GM23338 (cell line): Measurements from ENCODE around the gene PIK3C3. TPM values are rescaled to one million over a fixed set of nuclear protein-coding genes. Genes with fewer than 3 reads are reported as not detected.

Source experiments
- ATAC-seq: fragments of 200-7000 bp; cut with Tn5 transposase; 3 replicates; pipeline ENCODE4 v1.9.1; 2020
- DNase-seq: peaks from one replicate; pipeline ENCODE4 v3.0.0-alpha.2; 2015; ENCODE audit warnings: low spot score
- H2AFZ ChIP-seq: fragments of 200-600 bp; sonication (generic); 2 replicates; pipeline ENCODE4 v1.8.0; 2016; ENCODE audit warnings: antibody characterized with exemption, mild to moderate bottlenecking, moderate library complexity
- H3F3A ChIP-seq: fragments of 200-600 bp; sonication (generic); replicated peaks from 2 replicates; pipeline ENCODE4 v1.8.0; 2017; ENCODE audit warnings: antibody characterized with exemption, mixed run types, low read depth
- H3K27ac ChIP-seq: fragments of 200-600 bp; sonication (generic); 2 replicates; pipeline ENCODE4 v1.6.1; 2016; ENCODE audit warnings: low read depth
- H3K27me3 ChIP-seq: fragments of 200-600 bp; sonication (generic); 2 replicates; pipeline ENCODE4 v1.8.0; 2016; ENCODE audit warnings: mild to moderate bottlenecking, mixed run types, moderate library complexity; ENCODE audit not compliant: insufficient read depth
- H3K36me3 ChIP-seq: fragments of 200-600 bp; sonication (generic); 2 replicates; pipeline ENCODE4 v1.8.0; 2016; ENCODE audit warnings: mild to moderate bottlenecking; ENCODE audit not compliant: insufficient read depth
- H3K4me1 ChIP-seq: fragments of 200-600 bp; sonication (generic); 2 replicates; pipeline ENCODE4 v1.8.0; 2016; ENCODE audit warnings: mild to moderate bottlenecking, moderate library complexity; ENCODE audit not compliant: insufficient read depth
- H3K4me2 ChIP-seq: fragments of 200-600 bp; sonication (generic); 2 replicates; pipeline ENCODE4 v1.7.1; 2017; ENCODE audit warnings: mixed run types
- H3K4me3 ChIP-seq: fragments of 200-600 bp; sonication (generic); 2 replicates; pipeline ENCODE4 v1.6.1; 2016; ENCODE audit warnings: mixed run types
- H3K79me2 ChIP-seq: fragments of 200-600 bp; sonication (generic); replicated peaks from 2 replicates; pipeline ENCODE4 v1.8.0; 2017; ENCODE audit warnings: mild to moderate bottlenecking; ENCODE audit not compliant: insufficient read depth
- H3K9me2 ChIP-seq: fragments of 200-600 bp; sonication (generic); 2 replicates; pipeline ENCODE4 v1.8.0; 2017; ENCODE audit not compliant: insufficient read depth
- H4K20me1 ChIP-seq: fragments of 200-600 bp; sonication (generic); replicated peaks from 2 replicates; pipeline ENCODE4 v1.8.0; 2017; ENCODE audit warnings: mild to moderate bottlenecking; ENCODE audit not compliant: insufficient read depth
- H3K27ac Mint-ChIP-seq: 2 replicates; pipeline ENCODE4 v1.8.0; 2020; ENCODE audit warnings: inconsistent platforms, mild to moderate bottlenecking, moderate library complexity, mixed read lengths
- H3K27me3 Mint-ChIP-seq: 3 replicates; pipeline ENCODE4 v1.8.0; 2022; ENCODE audit warnings: low read depth, mild to moderate bottlenecking, moderate library complexity, mixed read lengths, inconsistent platforms; ENCODE audit not compliant: insufficient read depth, poor library complexity
- H3K36me3 Mint-ChIP-seq: 3 replicates; pipeline ENCODE4 v1.8.0; 2021; ENCODE audit warnings: low read depth, mild to moderate bottlenecking, inconsistent platforms, moderate library complexity, mixed read lengths
- H3K4me1 Mint-ChIP-seq: 3 replicates; pipeline ENCODE4 v1.8.0; 2020; ENCODE audit warnings: mild to moderate bottlenecking, inconsistent platforms, mixed read lengths
- H3K4me3 Mint-ChIP-seq: 3 replicates; pipeline ENCODE4 v1.8.0; 2021; ENCODE audit warnings: moderate library complexity, mild to moderate bottlenecking, inconsistent platforms, mixed read lengths
- H3K9me3 Mint-ChIP-seq: 3 replicates; pipeline ENCODE4 v1.8.0; 2020; ENCODE audit warnings: moderate library complexity, mild to moderate bottlenecking, inconsistent platforms, mixed read lengths
- CREB1 ChIP-seq: fragments of 250-450 bp; sonication (Bioruptor Pico); IDR thresholded peaks from 2 replicates; pipeline ENCODE4 v1.5.0; 2020; ENCODE audit warnings: low read depth, mild to moderate bottlenecking, moderate library complexity
- EZH2 ChIP-seq: fragments of 200-600 bp; sonication (generic); IDR thresholded peaks from one replicate; pipeline ENCODE4 v1.8.0; 2017; ENCODE audit warnings: antibody characterized with exemption, mild to moderate bottlenecking, low read depth; ENCODE audit not compliant: unreplicated experiment
- EZH2phosphoT487 ChIP-seq: fragments of 200-600 bp; sonication (generic); IDR thresholded peaks from one replicate; pipeline ENCODE4 v1.8.1; 2018; ENCODE audit warnings: antibody characterized with exemption; ENCODE audit not compliant: unreplicated experiment
- JUNB ChIP-seq: IDR thresholded peaks from one replicate; pipeline ENCODE4 v1.6.1; 2016; ENCODE audit warnings: antibody characterized with exemption; ENCODE audit not compliant: unreplicated experiment
- NANOG ChIP-seq: IDR thresholded peaks from 2 replicates; pipeline ENCODE4 v1.6.1; 2016; ENCODE audit warnings: antibody characterized with exemption, borderline replicate concordance
- POLR2AphosphoS5 ChIP-seq: IDR thresholded peaks from 2 replicates; pipeline ENCODE4 v1.6.1; 2016; ENCODE audit warnings: antibody characterized with exemption, low read depth
- STAT1 ChIP-seq: IDR thresholded peaks from one replicate; pipeline ENCODE4 v1.6.1; 2016; ENCODE audit warnings: antibody characterized with exemption; ENCODE audit not compliant: unreplicated experiment
- ZNF114 ChIP-seq: fragments of 250-450 bp; sonication (Bioruptor Pico); IDR thresholded peaks from 2 replicates; pipeline ENCODE4 v1.5.0; 2020; ENCODE audit warnings: mild to moderate bottlenecking, moderate library complexity
- ZNF331 ChIP-seq: fragments of 250-450 bp; sonication (Bioruptor Pico); IDR thresholded peaks from 2 replicates; pipeline ENCODE4 v1.5.0; 2020; ENCODE audit warnings: low read depth, mild to moderate bottlenecking, moderate library complexity
- polyA plus RNA-seq: library from polyadenylated mRNA; unstranded; fragments of >200 nt; fragmentation: Nextera tagmentation; extraction: Ambion mirVana; gene quantifications from 2 replicates; pipeline ENCODE4 v1.2.1, GENCODE V29; 2016
- total RNA-seq: library from RNA; depleted of rRNA; stranded (reverse); fragments of >200 nt; shearing (Covaris generic); gene quantifications from 2 replicates; pipeline ENCODE4 v1.2.3, GENCODE V29; 2014
- TF ChIP-seq, protein P1 (sequence below), 2 experiments: fragments of 200-600 bp in 1 of 2; sonication (generic) in 1 of 2; conservative IDR thresholded peaks; 2 replicates each; pipeline versions ENCODE4 v1.5.1 to v1.6.1; 2016 to 2017; ENCODE audit warnings: antibody characterized with exemption in 2 of 2, low read depth in 2 of 2, mild to moderate bottlenecking in 2 of 2, moderate library complexity in 1 of 2
- TF ChIP-seq, protein P2 (sequence below): IDR thresholded peaks from one replicate; pipeline ENCODE4 v1.6.1; 2018; ENCODE audit warnings: antibody characterized with exemption; ENCODE audit not compliant: unreplicated experiment
- TF ChIP-seq, protein P3 (sequence below): fragments of 250-450 bp; sonication (Bioruptor Pico); IDR thresholded peaks from 2 replicates; pipeline ENCODE4 v1.5.0; 2020; ENCODE audit warnings: mild to moderate bottlenecking, moderate library complexity
- TF ChIP-seq, protein P4 (sequence below): IDR thresholded peaks from 2 replicates; pipeline ENCODE4 v1.6.1; 2016; ENCODE audit warnings: antibody characterized with exemption

The PIK3C3 gene
- total and polyA plus RNA-seq, 2 experiments from 2014 or later: 25.9 to 35.4 TPM

DNA sequence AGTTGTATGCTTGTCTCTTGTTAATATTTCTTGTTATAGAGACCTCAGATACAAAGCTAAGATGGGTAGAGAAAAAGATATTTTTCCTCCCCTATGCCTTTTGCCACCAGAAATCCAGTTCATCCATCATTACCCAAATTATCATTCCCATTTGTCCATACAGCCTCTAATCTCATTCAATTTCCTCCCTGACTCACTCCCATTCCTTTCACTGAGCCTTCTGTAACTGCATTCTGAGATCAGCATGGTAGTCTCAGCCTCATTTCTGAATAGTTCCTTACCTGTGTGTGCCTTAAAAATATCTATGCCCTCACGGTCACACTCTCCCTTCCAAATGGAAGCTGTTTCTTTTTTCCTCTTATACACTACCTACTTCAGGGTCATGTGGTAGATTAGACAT is 15.7 kb upstream of the PIK3C3 start:
- Histone ChIP-seq H3K4me3 (no peak overlapping the region), H3K9me2 (no peaks in the 10 kb centered on the region), H4K20me1 (no peaks in the 10 kb centered on the region), H3K27ac (no peak overlapping the region), H3K4me2 (no peak overlapping the region), H3K79me2 (no peaks in the 10 kb centered on the region), H3F3A (no peaks in the 10 kb centered on the region), H3K27me3 (no peaks in the 10 kb centered on the region), H2AFZ (no peak overlapping the region), H3K4me1 (0 out of 2 replicates have a peak, but pooled peaks cover 4% of the 10 kb centered on the region), H3K36me3 (no peaks in the 10 kb centered on the region)
- DNase-seq: no peak
- TF ChIP-seq JUNB (no peak), ZNF114 (CRISPR knock-in tag) (no peak), STAT1 (no peak), ZNF331 (CRISPR knock-in tag) (no peak), POLR2AphosphoS5 (no peak), CREB1 (CRISPR knock-in tag) (no peak), EZH2 (no peak), EZH2phosphoT487 (no peak), NANOG (no peak)
- TF ChIP-seq, protein P1, sequence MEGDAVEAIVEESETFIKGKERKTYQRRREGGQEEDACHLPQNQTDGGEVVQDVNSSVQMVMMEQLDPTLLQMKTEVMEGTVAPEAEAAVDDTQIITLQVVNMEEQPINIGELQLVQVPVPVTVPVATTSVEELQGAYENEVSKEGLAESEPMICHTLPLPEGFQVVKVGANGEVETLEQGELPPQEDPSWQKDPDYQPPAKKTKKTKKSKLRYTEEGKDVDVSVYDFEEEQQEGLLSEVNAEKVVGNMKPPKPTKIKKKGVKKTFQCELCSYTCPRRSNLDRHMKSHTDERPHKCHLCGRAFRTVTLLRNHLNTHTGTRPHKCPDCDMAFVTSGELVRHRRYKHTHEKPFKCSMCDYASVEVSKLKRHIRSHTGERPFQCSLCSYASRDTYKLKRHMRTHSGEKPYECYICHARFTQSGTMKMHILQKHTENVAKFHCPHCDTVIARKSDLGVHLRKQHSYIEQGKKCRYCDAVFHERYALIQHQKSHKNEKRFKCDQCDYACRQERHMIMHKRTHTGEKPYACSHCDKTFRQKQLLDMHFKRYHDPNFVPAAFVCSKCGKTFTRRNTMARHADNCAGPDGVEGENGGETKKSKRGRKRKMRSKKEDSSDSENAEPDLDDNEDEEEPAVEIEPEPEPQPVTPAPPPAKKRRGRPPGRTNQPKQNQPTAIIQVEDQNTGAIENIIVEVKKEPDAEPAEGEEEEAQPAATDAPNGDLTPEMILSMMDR (conservative IDR thresholded peaks at IDR 0.05; ENCODE audit: low read depth in 2 of 2): no peak
- TF ChIP-seq, protein P2, sequence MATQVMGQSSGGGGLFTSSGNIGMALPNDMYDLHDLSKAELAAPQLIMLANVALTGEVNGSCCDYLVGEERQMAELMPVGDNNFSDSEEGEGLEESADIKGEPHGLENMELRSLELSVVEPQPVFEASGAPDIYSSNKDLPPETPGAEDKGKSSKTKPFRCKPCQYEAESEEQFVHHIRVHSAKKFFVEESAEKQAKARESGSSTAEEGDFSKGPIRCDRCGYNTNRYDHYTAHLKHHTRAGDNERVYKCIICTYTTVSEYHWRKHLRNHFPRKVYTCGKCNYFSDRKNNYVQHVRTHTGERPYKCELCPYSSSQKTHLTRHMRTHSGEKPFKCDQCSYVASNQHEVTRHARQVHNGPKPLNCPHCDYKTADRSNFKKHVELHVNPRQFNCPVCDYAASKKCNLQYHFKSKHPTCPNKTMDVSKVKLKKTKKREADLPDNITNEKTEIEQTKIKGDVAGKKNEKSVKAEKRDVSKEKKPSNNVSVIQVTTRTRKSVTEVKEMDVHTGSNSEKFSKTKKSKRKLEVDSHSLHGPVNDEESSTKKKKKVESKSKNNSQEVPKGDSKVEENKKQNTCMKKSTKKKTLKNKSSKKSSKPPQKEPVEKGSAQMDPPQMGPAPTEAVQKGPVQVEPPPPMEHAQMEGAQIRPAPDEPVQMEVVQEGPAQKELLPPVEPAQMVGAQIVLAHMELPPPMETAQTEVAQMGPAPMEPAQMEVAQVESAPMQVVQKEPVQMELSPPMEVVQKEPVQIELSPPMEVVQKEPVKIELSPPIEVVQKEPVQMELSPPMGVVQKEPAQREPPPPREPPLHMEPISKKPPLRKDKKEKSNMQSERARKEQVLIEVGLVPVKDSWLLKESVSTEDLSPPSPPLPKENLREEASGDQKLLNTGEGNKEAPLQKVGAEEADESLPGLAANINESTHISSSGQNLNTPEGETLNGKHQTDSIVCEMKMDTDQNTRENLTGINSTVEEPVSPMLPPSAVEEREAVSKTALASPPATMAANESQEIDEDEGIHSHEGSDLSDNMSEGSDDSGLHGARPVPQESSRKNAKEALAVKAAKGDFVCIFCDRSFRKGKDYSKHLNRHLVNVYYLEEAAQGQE: no peak
- TF ChIP-seq, protein P3, sequence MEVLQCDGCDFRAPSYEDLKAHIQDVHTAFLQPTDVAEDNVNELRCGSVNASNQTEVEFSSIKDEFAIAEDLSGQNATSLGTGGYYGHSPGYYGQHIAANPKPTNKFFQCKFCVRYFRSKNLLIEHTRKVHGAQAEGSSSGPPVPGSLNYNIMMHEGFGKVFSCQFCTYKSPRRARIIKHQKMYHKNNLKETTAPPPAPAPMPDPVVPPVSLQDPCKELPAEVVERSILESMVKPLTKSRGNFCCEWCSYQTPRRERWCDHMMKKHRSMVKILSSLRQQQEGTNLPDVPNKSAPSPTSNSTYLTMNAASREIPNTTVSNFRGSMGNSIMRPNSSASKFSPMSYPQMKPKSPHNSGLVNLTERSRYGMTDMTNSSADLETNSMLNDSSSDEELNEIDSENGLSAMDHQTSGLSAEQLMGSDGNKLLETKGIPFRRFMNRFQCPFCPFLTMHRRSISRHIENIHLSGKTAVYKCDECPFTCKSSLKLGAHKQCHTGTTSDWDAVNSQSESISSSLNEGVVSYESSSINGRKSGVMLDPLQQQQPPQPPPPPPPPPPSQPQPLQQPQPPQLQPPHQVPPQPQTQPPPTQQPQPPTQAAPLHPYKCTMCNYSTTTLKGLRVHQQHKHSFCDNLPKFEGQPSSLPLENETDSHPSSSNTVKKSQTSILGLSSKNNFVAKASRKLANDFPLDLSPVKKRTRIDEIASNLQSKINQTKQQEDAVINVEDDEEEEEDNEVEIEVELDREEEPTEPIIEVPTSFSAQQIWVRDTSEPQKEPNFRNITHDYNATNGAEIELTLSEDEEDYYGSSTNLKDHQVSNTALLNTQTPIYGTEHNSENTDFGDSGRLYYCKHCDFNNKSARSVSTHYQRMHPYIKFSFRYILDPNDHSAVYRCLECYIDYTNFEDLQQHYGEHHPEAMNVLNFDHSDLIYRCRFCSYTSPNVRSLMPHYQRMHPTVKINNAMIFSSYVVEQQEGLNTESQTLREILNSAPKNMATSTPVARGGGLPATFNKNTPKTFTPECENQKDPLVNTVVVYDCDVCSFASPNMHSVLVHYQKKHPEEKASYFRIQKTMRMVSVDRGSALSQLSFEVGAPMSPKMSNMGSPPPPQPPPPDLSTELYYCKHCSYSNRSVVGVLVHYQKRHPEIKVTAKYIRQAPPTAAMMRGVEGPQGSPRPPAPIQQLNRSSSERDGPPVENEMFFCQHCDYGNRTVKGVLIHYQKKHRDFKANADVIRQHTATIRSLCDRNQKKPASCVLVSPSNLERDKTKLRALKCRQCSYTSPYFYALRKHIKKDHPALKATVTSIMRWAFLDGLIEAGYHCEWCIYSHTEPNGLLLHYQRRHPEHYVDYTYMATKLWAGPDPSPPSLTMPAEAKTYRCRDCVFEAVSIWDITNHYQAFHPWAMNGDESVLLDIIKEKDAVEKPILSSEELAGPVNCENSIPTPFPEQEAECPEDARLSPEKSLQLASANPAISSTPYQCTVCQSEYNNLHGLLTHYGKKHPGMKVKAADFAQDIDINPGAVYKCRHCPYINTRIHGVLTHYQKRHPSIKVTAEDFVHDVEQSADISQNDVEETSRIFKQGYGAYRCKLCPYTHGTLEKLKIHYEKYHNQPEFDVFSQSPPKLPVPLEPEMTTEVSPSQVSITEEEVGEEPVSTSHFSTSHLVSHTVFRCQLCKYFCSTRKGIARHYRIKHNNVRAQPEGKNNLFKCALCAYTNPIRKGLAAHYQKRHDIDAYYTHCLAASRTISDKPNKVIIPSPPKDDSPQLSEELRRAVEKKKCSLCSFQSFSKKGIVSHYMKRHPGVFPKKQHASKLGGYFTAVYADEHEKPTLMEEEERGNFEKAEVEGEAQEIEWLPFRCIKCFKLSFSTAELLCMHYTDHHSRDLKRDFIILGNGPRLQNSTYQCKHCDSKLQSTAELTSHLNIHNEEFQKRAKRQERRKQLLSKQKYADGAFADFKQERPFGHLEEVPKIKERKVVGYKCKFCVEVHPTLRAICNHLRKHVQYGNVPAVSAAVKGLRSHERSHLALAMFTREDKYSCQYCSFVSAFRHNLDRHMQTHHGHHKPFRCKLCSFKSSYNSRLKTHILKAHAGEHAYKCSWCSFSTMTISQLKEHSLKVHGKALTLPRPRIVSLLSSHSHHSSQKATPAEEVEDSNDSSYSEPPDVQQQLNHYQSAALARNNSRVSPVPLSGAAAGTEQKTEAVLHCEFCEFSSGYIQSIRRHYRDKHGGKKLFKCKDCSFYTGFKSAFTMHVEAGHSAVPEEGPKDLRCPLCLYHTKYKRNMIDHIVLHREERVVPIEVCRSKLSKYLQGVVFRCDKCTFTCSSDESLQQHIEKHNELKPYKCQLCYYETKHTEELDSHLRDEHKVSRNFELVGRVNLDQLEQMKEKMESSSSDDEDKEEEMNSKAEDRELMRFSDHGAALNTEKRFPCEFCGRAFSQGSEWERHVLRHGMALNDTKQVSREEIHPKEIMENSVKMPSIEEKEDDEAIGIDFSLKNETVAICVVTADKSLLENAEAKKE (CRISPR knock-in tag): no peak
- TF ChIP-seq, protein P4, sequence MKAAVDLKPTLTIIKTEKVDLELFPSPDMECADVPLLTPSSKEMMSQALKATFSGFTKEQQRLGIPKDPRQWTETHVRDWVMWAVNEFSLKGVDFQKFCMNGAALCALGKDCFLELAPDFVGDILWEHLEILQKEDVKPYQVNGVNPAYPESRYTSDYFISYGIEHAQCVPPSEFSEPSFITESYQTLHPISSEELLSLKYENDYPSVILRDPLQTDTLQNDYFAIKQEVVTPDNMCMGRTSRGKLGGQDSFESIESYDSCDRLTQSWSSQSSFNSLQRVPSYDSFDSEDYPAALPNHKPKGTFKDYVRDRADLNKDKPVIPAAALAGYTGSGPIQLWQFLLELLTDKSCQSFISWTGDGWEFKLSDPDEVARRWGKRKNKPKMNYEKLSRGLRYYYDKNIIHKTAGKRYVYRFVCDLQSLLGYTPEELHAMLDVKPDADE: no peak
- no peak overlapping the region for H3K4me3 Mint-ChIP-seq
- H3K27me3 Mint-ChIP-seq: no peaks in the 10 kb centered on the region
- no peaks in the 10 kb centered on the region for H3K9me3 Mint-ChIP-seq
- H3K4me1 Mint-ChIP-seq: peaks cover 17% of the 10 kb centered on the region; the same call in 2 of the 3 replicates
- H3K27ac Mint-ChIP-seq: no peak overlapping the region
- no peak for ATAC-seq
- no peaks in the 10 kb centered on the region for H3K36me3 Mint-ChIP-seq
